Sigmoid colon (tissue), 7 donors: ENCODE measurements around the gene COL5A1. TPM values are rescaled to one million over a fixed set of nuclear protein-coding genes. Genes with fewer than 3 reads are reported as not detected.

ENCODE experiments used
- DNase-seq: peaks from one replicate; pipeline ENCODE4 v3.0.0-alpha.2; 2019
- H3K27ac ChIP-seq, 4 donors: fragments of 200-600 bp; sonication (generic); one replicate each; pipeline ENCODE4 v1.5.1; 2016 to 2019; ENCODE audit warnings: mild to moderate bottlenecking in 1 of 4
- H3K27me3 ChIP-seq, 3 donors: fragments of 200-600 bp; sonication (generic); one replicate each; pipeline ENCODE4 v1.5.1; 2019; ENCODE audit warnings: mild to moderate bottlenecking in 1 of 3
- H3K36me3 ChIP-seq, 4 donors: fragments of 200-600 bp; sonication (generic); one replicate each; pipeline ENCODE4 v1.5.1; 2016 to 2019
- H3K4me1 ChIP-seq, 4 donors: fragments of 200-600 bp; sonication (generic); one replicate each; pipeline ENCODE4 v1.5.1; 2017 to 2019
- H3K4me3 ChIP-seq, 4 donors: fragments of 200-600 bp; sonication (generic); one replicate each; pipeline ENCODE4 v1.5.1; 2017 to 2019; ENCODE audit warnings: mild to moderate bottlenecking in 2 of 4, moderate library complexity in 1 of 4
- H3K9me3 ChIP-seq, 4 donors: fragments of 200-600 bp in 3 of 4; sonication (generic) in 3 of 4; one replicate each; pipeline versions ENCODE4 v1.5.1 to v1.6.1; 2013 to 2019
- EP300 ChIP-seq, 4 donors: sonication (generic); formaldehyde crosslinking; IDR thresholded peaks; one replicate each; pipeline ENCODE4 v1.6.1; 2017; ENCODE audit warnings: antibody characterized with exemption in 4 of 4
- POLR2A ChIP-seq, 2 donors: fragments of 450-650 bp; IDR thresholded peaks; one replicate each; pipeline ENCODE4 v1.6.1; 2016; ENCODE audit warnings: antibody characterized with exemption in 2 of 2, mild to moderate bottlenecking in 2 of 2, moderate library complexity in 2 of 2
- POLR2AphosphoS5 ChIP-seq, 4 donors: sonication (generic); formaldehyde crosslinking; IDR thresholded peaks; one replicate each; pipeline ENCODE4 v1.6.1; 2017; ENCODE audit warnings: antibody characterized with exemption in 4 of 4
- WGBS, 2 donors: extraction: QIAGEN DNeasy Blood & Tissue Kit; methylation state at CpG; one replicate each; pipeline ENCODE4 v1.1.7; 2013; 5-methylcytosine and 5-hydroxymethylcytosine counted together
- intact Hi-C: fragments of 100-400 bp; cut with DNase I; formaldehyde crosslinking; loops from one replicate; pipeline ENCODE4 v1.15.1; 2023
- polyA plus RNA-seq, 3 donors: library from polyadenylated mRNA; stranded (reverse); fragments of 200-250 nt; gene quantifications; one replicate each; pipeline ENCODE4 v1.2.3, GENCODE V29; 2013
- total RNA-seq, 4 donors: library from RNA; depleted of rRNA; stranded (reverse); fragments of >200 nt; gene quantifications; one replicate each; pipeline ENCODE4 v1.1.0, GENCODE V29; 2016
- TF ChIP-seq, protein P1 (sequence below), 4 experiments: fragments of 450-650 bp in 3 of 4; fragments of 200-600 bp in 1 of 4; IDR thresholded peaks; one replicate each; pipeline ENCODE4 v1.5.1; 2016 to 2019; ENCODE audit warnings: antibody characterized with exemption in 4 of 4, mild to moderate bottlenecking in 3 of 4, moderate library complexity in 2 of 4
- donor health status: healthy with polysubstance abuse.
- donor health status: Bipolar disorder and iron deficiency.
- donor health status: healthy.

COL5A1 gene
- total and polyA plus RNA-seq, 7 donors = 4.2 to 168 (median 24.2) TPM

DNA sequence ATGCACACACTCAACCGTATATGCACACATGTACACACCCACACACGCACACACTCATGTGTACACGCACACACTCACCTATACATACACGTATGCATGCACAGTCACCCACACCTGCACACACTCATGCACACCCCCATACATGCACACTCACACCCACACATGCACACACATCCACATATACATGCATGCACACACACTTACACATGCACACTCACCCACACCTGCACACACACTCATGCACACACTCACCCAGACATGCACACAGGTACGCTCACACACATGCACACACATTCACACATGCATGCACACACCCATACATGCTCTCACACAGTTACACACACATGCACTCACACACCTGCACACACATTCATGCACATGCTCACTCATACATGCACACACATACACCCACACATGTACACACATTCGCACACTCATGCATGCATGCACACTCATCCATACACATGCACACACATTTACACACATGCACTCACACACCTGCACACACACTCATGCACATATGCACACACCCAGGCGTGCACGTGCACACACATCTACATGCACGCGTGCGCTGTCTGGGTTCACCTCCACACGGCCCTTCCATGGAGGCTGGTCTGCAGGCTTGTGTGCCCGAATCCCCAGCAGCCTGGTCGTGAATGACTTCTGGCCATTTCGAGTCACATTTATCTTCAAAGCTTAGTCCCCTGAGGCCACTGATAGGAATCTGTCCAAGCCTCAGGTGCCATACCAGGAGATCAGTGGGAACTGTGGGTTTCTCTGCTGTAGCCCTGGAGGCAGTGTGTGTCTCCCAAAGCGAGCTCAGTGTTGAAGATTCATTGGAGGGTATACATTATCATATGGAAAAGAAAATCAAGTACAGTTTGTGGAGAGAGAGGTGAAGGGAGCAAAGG, 103.0 kb downstream of the COL5A1 start:
- no peak overlapping the region for H3K4me3 ChIP-seq
- H3K4me1 ChIP-seq = no peaks in the 10 kb centered on the region
- H3K9me3 ChIP-seq = no peaks in the 10 kb centered on the region
- no peak for DNase-seq
- TF ChIP-seq, protein P1, sequence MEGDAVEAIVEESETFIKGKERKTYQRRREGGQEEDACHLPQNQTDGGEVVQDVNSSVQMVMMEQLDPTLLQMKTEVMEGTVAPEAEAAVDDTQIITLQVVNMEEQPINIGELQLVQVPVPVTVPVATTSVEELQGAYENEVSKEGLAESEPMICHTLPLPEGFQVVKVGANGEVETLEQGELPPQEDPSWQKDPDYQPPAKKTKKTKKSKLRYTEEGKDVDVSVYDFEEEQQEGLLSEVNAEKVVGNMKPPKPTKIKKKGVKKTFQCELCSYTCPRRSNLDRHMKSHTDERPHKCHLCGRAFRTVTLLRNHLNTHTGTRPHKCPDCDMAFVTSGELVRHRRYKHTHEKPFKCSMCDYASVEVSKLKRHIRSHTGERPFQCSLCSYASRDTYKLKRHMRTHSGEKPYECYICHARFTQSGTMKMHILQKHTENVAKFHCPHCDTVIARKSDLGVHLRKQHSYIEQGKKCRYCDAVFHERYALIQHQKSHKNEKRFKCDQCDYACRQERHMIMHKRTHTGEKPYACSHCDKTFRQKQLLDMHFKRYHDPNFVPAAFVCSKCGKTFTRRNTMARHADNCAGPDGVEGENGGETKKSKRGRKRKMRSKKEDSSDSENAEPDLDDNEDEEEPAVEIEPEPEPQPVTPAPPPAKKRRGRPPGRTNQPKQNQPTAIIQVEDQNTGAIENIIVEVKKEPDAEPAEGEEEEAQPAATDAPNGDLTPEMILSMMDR (IDR thresholded peaks at IDR 0.05) = no peak
- TF ChIP-seq POLR2AphosphoS5 (IDR thresholded peaks at IDR 0.05) (no peak), EP300 (IDR thresholded peaks at IDR 0.05) (no peak), POLR2A (IDR thresholded peaks at IDR 0.05) (no peak)
- WGBS, 2 donors = 94 to 96% methylated on average over 16 of the region's 16 CpGs
- no peaks in the 10 kb centered on the region for H3K27me3 ChIP-seq
- intact Hi-C loops = no loop called here
- peaks cover 23 to 89% (median 53%) of the 10 kb centered on the region in 4 donors for H3K36me3 ChIP-seq
- no peak overlapping the region for H3K27ac ChIP-seq

DNA sequence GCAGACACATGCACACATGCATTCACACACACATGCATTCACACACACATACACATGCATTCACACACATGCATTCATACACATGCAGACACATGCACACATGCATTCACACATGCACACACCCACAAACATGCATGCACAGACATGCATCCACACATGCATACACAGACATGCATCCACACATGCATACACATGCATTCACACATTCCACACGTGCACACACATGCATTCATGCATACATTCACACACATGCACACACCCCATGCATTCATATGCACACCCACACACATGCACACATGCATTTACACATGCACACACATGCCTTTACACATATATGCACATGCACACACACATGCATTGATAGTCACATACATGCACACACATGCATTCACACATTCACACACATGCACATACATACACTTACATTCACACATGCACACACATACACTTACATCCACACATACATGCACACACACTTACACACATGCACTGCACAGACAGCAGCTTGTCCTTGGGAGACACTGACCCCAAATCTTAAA, 106.4 kb downstream of the COL5A1 start:
- intact Hi-C loops = no loop called here
- no peak overlapping the region for H3K27ac ChIP-seq
- WGBS, 2 donors = 89 to 91% methylated on average over 1 of the region's 1 CpG
- no peak for TF ChIP-seq POLR2A (IDR thresholded peaks at IDR 0.05)
- TF ChIP-seq EP300 (IDR thresholded peaks at IDR 0.05) = no peak
- TF ChIP-seq, protein P1 (IDR thresholded peaks at IDR 0.05) = no peak
- TF ChIP-seq POLR2AphosphoS5 (IDR thresholded peaks at IDR 0.05) = no peak
- no peak overlapping the region for H3K4me3 ChIP-seq
- H3K36me3 ChIP-seq = peaks cover 38 to 92% (median 65%) of the 10 kb centered on the region in 4 donors
- no peaks in the 10 kb centered on the region for H3K27me3 ChIP-seq
- no peak for DNase-seq
- H3K4me1 ChIP-seq = no peaks in the 10 kb centered on the region
- H3K9me3 ChIP-seq = no peaks in the 10 kb centered on the region

DNA sequence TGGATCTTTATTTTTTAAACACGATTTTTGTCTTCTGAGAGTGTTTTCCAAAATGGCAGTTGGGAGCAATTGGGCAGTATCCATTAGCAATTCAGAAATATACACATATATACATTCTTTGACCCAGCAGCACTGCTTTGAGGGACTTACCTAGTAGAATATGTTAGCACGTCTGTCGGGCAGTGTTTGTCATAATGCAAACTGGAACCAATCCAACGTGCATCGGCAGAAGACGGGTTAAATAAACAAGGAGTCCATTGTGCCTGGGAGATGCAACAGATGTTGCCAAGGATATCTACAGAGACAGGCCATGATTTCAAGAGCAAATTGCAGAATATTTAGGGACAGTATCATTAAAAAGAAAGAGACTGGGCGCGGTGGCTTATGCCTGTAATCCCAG, 107.0 kb downstream of the COL5A1 start:
- H3K4me3 ChIP-seq = no peak overlapping the region
- H3K9me3 ChIP-seq = no peaks in the 10 kb centered on the region
- H3K4me1 ChIP-seq = no peaks in the 10 kb centered on the region
- TF ChIP-seq POLR2A (IDR thresholded peaks at IDR 0.05) (no peak), POLR2AphosphoS5 (IDR thresholded peaks at IDR 0.05) (no peak), EP300 (IDR thresholded peaks at IDR 0.05) (no peak)
- TF ChIP-seq, protein P1 (IDR thresholded peaks at IDR 0.05) = no peak
- no peak for DNase-seq
- peaks cover 38 to 92% (median 66%) of the 10 kb centered on the region in 4 donors for H3K36me3 ChIP-seq
- intact Hi-C loops = no loop called here
- no peaks in the 10 kb centered on the region for H3K27me3 ChIP-seq
- H3K27ac ChIP-seq = no peak overlapping the region
- 74 to 80% methylated on average over 8 of the region's 8 CpGs for WGBS, 2 donors

DNA sequence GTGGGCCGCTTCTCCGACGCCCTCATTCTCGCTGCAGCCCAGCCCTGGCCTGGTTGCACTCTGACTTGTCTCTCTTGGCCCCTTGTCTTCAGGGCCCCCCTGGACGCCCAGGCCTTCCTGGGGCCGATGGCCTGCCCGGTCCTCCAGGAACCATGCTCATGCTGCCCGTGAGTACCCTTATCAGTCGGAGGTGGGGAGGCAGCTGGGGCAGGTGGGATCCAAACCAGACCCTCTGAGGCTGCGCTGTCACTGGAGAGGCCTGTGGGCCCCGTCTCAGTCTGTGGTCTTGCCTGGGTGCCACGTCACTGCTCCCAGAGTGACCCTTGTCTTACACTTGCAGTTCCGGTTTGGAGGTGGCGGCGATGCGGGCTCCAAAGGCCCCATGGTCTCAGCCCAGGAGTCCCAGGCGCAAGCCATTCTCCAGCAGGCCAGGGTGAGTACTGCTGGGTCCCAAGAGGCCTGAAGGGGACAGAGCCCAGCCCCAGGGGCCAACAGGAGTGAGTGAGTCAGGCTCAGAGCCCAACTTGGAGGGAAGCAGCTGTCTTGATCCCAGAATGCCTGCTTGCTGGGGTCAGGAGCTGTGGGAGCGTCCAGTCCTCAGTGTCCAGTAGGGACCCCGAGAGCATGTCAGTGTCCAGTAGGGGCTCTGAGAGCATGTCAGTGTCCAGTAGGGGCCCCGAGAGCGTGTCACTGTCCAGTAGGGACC, 109.0 kb downstream of the COL5A1 start:
- Histone ChIP-seq H3K4me1 (no peaks in the 10 kb centered on the region), H3K9me3 (no peaks in the 10 kb centered on the region), H3K4me3 (no peak overlapping the region), H3K36me3 (peaks cover 38 to 92% (median 66%) of the 10 kb centered on the region in 4 donors), H3K27me3 (no peaks in the 10 kb centered on the region), H3K27ac (no peak overlapping the region)
- intact Hi-C loops = no loop called here
- WGBS, 2 donors = 90 to 92% methylated on average over 21 of the region's 21 CpGs
- no peak for DNase-seq
- TF ChIP-seq, protein P1 (IDR thresholded peaks at IDR 0.05) = no peak
- no peak for TF ChIP-seq POLR2A (IDR thresholded peaks at IDR 0.05)
- no peak for TF ChIP-seq POLR2AphosphoS5 (IDR thresholded peaks at IDR 0.05)
- no peak for TF ChIP-seq EP300 (IDR thresholded peaks at IDR 0.05)
